H1 (cell line): ENCODE results near the gene IGLON5. TPM values are rescaled to one million over a fixed set of nuclear protein-coding genes. Genes with fewer than 3 reads are reported as not detected.

Source experiments
- ATF3 ChIP-seq: IDR thresholded peaks from 2 replicates; pipeline ENCODE4 v1.6.1; 2011; ENCODE audit warnings: low read depth, mild to moderate bottlenecking, low read length; ENCODE audit not compliant: insufficient read depth
- BACH1 ChIP-seq: IDR thresholded peaks from 2 replicates; pipeline ENCODE4 v1.6.1; 2012; ENCODE audit warnings: low read length, improper control_type of control experiment
- CBX8 ChIP-seq: fragments of 300-800, 300-1000 bp; sonication (generic); IDR thresholded peaks from 2 replicates; pipeline ENCODE4 v1.7.1; 2016; ENCODE audit warnings: low read depth, low read length, borderline replicate concordance
- EP300 ChIP-seq, 2 experiments: IDR thresholded peaks; 1 replicate in 1 of 2; 2 replicates in 1 of 2; pipeline ENCODE4 v1.6.1; 2011 to 2012; ENCODE audit warnings: low read depth in 2 of 2, low read length in 2 of 2, mild to moderate bottlenecking in 2 of 2, borderline replicate concordance in 1 of 2, inconsistent platforms in 1 of 2, moderate library complexity in 1 of 2
- HDAC2 ChIP-seq, 2 experiments: fragments of 300-600 bp in 1 of 2; sonication (generic) in 1 of 2; IDR thresholded peaks; 2 replicates each; pipeline ENCODE4 v1.6.1; 2011 to 2012; ENCODE audit warnings: low read depth in 2 of 2, low read length in 2 of 2, mild to moderate bottlenecking in 2 of 2, moderate library complexity in 2 of 2, borderline replicate concordance in 1 of 2, inconsistent platforms in 1 of 2
- polyA plus RNA-seq, 7 experiments: library from polyadenylated mRNA; depleted of rRNA in 3 of 7; stranded (reverse) in 5 of 7; unstranded in 2 of 7; fragments of >200 nt in 5 of 7; fragments of 200-250 nt in 2 of 7; gene quantifications; 1 replicate in 5 of 7; 2 replicates in 1 of 7; 4 replicates in 1 of 7; pipeline versions ENCODE4 v1.2.1 to v1.2.3, GENCODE V29; 2011 to 2013; ENCODE audit warnings: missing spikeins in 2 of 7, mixed read lengths in 2 of 7
- total RNA-seq: library from RNA; stranded (reverse); fragmentation: NEBNext Ultra II Directional; extraction: Animal tissue kit (Norgen Biotek cat#: 25700); gene quantifications from 2 replicates; pipeline ENCODE4 v1.2.1, GENCODE V29; 2021

IGLON5 gene
- total and polyA plus RNA-seq, 2 of the 8 experiments (the other 6 are each of a cell fraction or from before 2014, with no cell fraction given): 31.8 to 34.6 TPM

- TF ChIP-seq ATF3 (no peak), CBX8 (no peak), BACH1 (no peak), HDAC2 (IDR thresholded peaks at IDR 0.05; ENCODE audit: borderline replicate concordance in 1 of 2, low read depth in 2 of 2, low read length in 2 of 2) (no peak), EP300 (IDR thresholded peaks at IDR 0.05; ENCODE audit: borderline replicate concordance in 1 of 2, low read depth in 2 of 2, low read length in 2 of 2) (no peak)
Measured at GRCh38 chr19:51331193-51331592, 19.7 kb downstream of the IGLON5 start (continued).
